ENCODE measurements around the gene EPS8L1. TPM values are rescaled to one million over a fixed set of nuclear protein-coding genes. Genes with fewer than 3 reads are reported as not detected.

EPS8L1 gene
- total RNA-seq, 4 donors from 2014 or later: 28.7 to 115 (median 49.1) TPM

DNA sequence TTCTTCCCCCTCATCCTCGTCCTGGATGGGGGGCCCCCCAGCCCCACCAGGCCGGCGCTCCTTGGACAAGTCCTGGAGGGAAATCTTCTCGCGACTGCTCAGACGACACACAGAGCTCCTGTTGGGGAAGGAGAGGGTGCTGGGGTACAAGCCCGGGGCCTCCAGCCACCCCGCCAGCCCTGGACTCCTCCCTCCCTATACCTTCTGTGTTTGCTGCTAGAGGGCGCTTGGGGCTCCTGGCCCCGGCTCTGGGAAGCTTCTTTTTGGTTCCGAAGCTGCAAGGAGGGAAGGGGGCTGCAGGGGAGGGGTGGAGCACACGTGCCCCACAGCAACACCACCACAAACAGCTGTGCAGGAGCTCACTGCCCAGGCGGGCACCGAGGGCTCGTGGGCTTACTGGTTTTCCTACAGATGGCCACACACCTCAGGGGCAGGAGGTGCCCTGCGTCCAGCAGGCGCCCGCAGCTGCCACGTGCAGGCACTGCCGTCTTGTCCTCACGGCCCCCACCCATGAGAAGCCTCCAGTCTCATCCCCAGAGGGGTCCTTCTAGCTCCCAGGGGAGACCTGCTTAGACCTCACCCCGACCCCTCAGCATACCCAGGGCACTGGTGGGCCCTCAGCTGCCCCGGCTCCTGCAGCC lies 20.5 kb downstream of the EPS8L1 start:
- Histone ChIP-seq H3K27me3 (no peaks in the 10 kb centered on the region), H3K4me1 (no peaks in the 10 kb centered on the region), H3K36me3 (peaks cover 0 to 28% (median 11%) of the 10 kb centered on the region in 4 donors), H3K27ac (no peak overlapping the region), H3K4me3 (no peak overlapping the region), H3K9me3 (no peaks in the 10 kb centered on the region)
- intact Hi-C loops (cut with DNase I; ENCODE audit: low total_unique reads) (no loop called here), in situ Hi-C loops (cut with MboI; ENCODE audit: low pct_ligation_motif_present in 1 of 4, low pct_unique_long_range_greater_than_20kb in 1 of 4, low sequenced_read_pairs in 3 of 4) (no loop called here)
- DNase-seq: no peak
- 86% methylated on average over 21 of the region's 23 CpGs; no CpG with 5 or more reads in 1 of the 2 donors for WGBS, 2 donors (ENCODE audit: low coverage in 1 of 2)
- TF ChIP-seq EP300 (IDR thresholded peaks at IDR 0.05; ENCODE audit: low read depth): no peak
- TF ChIP-seq POLR2A (IDR thresholded peaks at IDR 0.05): no peak

- intact Hi-C loops (cut with DNase I; ENCODE audit: low total_unique reads): no loop called here
Measured at GRCh38 chr19:55097864-55098715, 22.4 kb downstream of the EPS8L1 start.

GRCh38 chr19:55098716-55099556 lies 23.3 kb downstream of the EPS8L1 start:
- Histone ChIP-seq H3K27ac (no peak overlapping the region), H3K4me3 (no peak overlapping the region), H3K4me1 (no peaks in the 10 kb centered on the region), H3K36me3 (peaks cover 0 to 29% (median 14%) of the 10 kb centered on the region in 4 donors), H3K9me3 (no peaks in the 10 kb centered on the region), H3K27me3 (no peaks in the 10 kb centered on the region)
- intact Hi-C loops (cut with DNase I; ENCODE audit: low total_unique reads) (no loop called here), in situ Hi-C loops (cut with MboI; ENCODE audit: low pct_ligation_motif_present in 1 of 4, low pct_unique_long_range_greater_than_20kb in 1 of 4, low sequenced_read_pairs in 3 of 4) (no loop called here)
- no peak for DNase-seq
- WGBS, 2 donors (ENCODE audit: low coverage in 1 of 2): 90% methylated on average over 22 of the region's 27 CpGs; no CpG with 5 or more reads in 1 of the 2 donors
- TF ChIP-seq EP300 (IDR thresholded peaks at IDR 0.05; ENCODE audit: low read depth) (no peak), POLR2AphosphoS5 (IDR thresholded peaks at IDR 0.05) (no peak), CTCF (IDR thresholded peaks at IDR 0.05) (no peak), POLR2A (IDR thresholded peaks at IDR 0.05) (no peak)

More at GRCh38 chr19:55097864-55098715, 22.4 kb downstream of the EPS8L1 start:
- Histone ChIP-seq H3K36me3 (peaks cover 0 to 27% (median 12%) of the 10 kb centered on the region in 4 donors), H3K4me1 (no peaks in the 10 kb centered on the region), H3K9me3 (no peaks in the 10 kb centered on the region), H3K27me3 (no peaks in the 10 kb centered on the region), H3K27ac (no peak overlapping the region), H3K4me3 (no peak overlapping the region)
- no peak for TF ChIP-seq POLR2AphosphoS5 (IDR thresholded peaks at IDR 0.05)
- TF ChIP-seq POLR2A (IDR thresholded peaks at IDR 0.05): no peak
- no peak for TF ChIP-seq CTCF (IDR thresholded peaks at IDR 0.05)
- TF ChIP-seq EP300 (IDR thresholded peaks at IDR 0.05; ENCODE audit: low read depth): no peak
- WGBS, 2 donors (ENCODE audit: low coverage in 1 of 2): 92% methylated on average over 19 of the region's 23 CpGs; no CpG with 5 or more reads in 1 of the 2 donors
- no peak for DNase-seq
- in situ Hi-C loops (cut with MboI; ENCODE audit: low pct_ligation_motif_present in 1 of 4, low pct_unique_long_range_greater_than_20kb in 1 of 4, low sequenced_read_pairs in 3 of 4): no loop called here

DNA sequence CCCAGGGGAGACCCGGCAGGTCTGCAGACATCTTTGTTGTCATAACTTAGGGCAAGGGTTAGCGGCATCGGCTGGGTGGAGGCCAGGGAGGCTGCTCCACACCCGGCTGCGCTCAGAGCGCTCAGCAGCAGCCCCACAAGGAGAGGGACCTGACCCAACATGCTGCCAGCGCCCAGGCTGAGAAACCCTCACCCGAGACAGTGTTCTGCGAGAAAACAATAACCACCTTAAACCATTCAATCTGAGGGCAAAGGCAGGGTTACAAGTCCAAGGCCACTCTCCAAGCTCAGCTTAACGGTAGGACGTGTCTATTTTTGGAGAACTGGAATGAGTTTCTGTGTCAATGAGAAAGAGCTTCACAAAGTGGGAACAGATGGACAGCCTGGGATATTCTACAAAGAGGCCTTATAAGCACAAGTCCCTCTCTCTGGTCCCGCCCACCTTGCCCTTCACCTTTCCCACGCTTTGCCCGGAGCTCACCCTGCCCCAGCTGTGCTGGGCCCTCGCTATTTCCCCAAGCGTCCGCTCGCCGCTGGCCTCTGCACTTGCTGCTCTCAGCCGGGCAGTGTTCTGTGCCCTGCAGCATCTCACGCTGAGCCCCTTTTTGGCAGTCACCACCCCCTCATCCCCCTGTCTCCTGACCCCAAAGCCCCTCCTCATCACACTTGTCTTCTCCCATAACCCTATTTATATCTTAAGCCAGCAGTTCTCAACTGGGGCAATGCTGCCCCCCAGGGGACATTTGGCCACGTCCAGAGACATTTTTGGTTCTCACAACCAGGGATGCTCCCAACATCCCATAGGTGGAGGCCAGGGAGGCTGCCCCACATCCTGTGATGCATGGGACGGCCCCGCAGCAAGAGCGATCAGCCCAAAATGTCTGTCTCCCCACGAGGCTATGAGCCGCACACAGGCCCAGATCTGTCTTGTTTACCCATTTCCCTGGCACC lies 24.2 kb downstream of the EPS8L1 start:
- H3K9me3 ChIP-seq: no peaks in the 10 kb centered on the region
- no peaks in the 10 kb centered on the region for H3K4me1 ChIP-seq
- H3K4me3 ChIP-seq: no peak overlapping the region
- H3K27ac ChIP-seq: no peak overlapping the region
- DNase-seq: no peak
- intact Hi-C loops (cut with DNase I; ENCODE audit: low total_unique reads): no loop called here
- 84 to 96% methylated on average over 5 to 27 of the region's 27 CpGs for WGBS, 2 donors (ENCODE audit: low coverage in 1 of 2)
- no peaks in the 10 kb centered on the region for H3K27me3 ChIP-seq
- in situ Hi-C loops (cut with MboI; ENCODE audit: low pct_ligation_motif_present in 1 of 4, low pct_unique_long_range_greater_than_20kb in 1 of 4, low sequenced_read_pairs in 3 of 4): no loop called here
- TF ChIP-seq EP300 (IDR thresholded peaks at IDR 0.05; ENCODE audit: low read depth) (no peak), POLR2A (IDR thresholded peaks at IDR 0.05) (no peak), POLR2AphosphoS5 (IDR thresholded peaks at IDR 0.05) (no peak), CTCF (IDR thresholded peaks at IDR 0.05) (no peak)
- H3K36me3 ChIP-seq: peaks cover 0 to 22% (median 11%) of the 10 kb centered on the region in 4 donors
